Islet precursor cell (in vitro differentiated cells): Measurements from ENCODE around the gene RAD9A.

ENCODE experiments used
- DNase-seq: peaks from one replicate; pipeline ENCODE4 v3.0.0-alpha.2; 2018

RAD9A gene

GRCh38 chr11:67391304-67392182 lies at the start of gene RAD9A:
Gene RAD9A (plus strand): TSS chr11:67391986. CDS start chr11:67392045, 59 bp downstream.
- peak; percentile 97 for DNase-seq

GRCh38 chr11:67344264-67344663 lies 47.5 kb upstream of the RAD9A start:
- no peak for DNase-seq

DNA sequence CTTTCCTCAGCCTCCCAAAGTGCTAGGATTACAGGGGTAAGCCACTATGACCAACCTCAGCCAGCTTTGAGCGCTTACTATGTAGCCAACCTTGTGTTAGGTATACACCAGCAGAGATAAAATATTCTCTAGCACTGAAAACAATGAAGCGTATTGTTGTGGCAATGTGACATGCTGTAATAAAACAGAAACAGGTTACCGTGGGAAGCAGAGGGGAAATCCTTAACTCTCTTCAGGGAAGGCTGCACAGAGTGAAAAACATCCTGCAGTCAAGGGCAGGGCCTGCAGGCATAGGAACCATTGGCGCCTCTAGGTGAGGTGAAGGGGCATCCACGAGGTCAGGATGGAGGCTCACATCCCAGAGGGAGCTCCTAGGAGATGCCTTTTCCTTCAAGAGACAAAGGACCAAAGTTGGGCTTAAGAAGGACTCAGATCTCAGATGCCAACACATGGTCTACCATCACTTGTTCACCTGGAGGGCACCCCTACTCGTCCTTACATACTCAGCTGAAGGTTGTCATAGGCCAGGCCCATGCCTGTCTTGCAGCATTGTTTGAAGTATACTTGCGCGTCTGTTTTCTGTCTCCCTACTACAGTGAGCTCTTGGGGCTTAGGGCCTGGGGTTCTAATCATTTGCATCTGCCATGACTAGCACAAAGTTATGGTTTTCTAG lies 46.4 kb upstream of the RAD9A start:
- no peak for DNase-seq

DNA sequence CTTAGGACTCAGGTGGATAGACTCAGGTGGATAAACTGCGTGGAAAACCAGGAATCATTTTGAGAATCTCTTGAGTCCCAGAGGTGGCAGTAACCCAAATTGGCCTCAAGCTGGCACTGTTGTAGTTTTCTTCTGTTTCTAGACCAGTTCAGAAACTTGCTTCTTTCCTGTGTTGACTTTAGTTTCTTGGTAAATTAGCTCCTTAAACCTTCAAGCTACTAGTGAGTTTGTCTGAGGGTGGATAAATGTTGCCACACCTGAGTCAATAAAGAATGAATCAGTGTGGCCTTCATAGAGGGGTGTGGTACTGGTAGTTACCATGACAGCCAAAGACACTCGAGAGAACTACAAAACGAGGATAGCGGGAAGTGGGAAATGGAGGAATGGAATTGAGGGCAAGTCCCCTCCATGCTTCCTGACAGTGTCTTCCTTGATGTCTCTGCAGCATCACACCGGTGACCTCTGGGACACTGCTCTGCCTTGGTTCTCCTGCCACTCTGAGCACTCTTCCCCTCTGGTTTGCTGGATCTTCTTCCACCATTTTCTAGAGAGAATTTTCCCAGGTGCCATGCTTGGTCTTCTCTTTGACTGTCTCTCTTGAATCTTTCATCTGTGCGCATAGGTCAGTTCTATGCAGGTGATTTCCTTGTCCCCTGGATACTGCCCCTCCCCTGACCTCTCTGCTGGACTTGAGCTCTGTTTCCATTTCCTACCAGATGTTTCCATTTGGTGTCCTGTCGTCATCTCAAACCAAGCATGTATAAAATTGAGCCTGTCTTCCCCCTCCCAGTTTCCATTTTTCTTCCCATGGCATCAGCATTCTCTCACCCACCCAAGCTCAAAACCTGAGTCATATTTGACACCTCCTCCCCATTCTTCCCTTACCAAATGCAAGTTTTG lies 45.6 kb upstream of the RAD9A start:
- DNase-seq: no peak

- no peak for DNase-seq
Observed at GRCh38 chr11:67347964-67348749, 43.6 kb upstream of the RAD9A start.

DNA sequence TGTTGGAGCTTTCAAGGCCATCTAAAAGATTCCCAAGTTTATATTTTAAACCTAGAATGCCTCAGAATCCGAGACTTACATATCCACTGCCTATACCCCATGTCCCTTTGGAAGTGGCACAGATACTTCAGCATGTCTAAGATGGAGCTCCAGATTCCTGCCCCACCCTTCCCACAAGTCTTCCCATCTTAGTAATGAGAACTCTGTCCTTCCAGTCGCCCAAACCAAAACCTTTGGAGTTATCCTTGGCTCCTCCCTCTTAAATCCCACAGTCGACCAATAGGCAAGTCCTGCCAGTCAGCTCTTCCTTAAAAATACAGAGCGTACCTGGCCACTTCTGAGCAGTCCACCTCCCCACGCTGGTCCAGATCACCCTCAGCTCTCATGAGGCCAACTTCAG lies 42.8 kb upstream of the RAD9A start:
- no peak for DNase-seq

DNA sequence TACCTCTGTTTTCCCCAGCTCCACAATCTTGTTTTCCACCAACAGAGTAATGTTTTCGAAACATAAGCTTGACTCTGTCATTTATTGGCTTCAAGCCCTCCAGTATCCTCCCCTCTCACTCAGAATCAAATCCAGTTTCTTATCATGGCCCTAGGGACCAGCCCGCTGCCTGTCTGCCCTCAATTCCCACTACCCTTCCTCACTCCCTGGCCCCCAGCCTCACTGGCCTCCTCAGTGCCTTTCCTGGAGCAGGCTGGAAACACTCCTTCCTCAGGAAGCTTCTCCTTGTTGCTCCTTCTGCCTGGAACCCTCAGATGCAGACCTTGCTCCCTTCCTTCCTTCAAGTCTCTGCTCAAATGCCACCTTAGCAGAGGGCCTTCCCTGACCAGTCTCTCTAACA lies 42.3 kb upstream of the RAD9A start:
- DNase-seq: no peak

DNA sequence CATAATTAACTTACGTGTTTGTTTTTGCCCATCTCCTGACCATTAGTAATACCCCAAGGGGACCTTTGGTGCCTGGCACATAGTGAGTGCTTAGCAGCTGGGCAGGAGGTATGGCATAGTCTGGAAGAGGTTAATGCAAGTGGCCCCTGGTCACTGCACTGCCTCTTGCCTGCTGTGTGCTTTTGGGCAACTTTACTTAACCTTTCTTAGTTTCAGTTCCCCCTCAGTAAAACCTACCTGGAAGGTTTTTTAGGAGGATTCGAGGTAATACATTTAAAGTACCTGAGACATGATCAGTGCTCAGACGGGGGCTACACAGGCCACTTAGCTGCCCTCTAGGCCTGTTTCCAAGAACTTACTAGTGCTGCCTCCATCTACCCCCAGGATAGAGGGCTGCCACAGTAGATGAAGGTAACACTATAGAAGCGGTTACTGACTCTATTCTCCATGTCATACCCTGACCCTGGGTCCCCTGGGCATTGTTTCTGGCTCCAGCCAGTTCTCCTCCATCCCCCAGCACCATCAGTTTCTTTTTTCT lies 41.8 kb upstream of the RAD9A start:
- DNase-seq: no peak

GRCh38 chr11:67351275-67352005 lies 40.3 kb upstream of the RAD9A start:
- peak; percentile 83 for DNase-seq

- no peak for DNase-seq
Observed at GRCh38 chr11:67352546-67353316, 39.1 kb upstream of the RAD9A start.

DNA sequence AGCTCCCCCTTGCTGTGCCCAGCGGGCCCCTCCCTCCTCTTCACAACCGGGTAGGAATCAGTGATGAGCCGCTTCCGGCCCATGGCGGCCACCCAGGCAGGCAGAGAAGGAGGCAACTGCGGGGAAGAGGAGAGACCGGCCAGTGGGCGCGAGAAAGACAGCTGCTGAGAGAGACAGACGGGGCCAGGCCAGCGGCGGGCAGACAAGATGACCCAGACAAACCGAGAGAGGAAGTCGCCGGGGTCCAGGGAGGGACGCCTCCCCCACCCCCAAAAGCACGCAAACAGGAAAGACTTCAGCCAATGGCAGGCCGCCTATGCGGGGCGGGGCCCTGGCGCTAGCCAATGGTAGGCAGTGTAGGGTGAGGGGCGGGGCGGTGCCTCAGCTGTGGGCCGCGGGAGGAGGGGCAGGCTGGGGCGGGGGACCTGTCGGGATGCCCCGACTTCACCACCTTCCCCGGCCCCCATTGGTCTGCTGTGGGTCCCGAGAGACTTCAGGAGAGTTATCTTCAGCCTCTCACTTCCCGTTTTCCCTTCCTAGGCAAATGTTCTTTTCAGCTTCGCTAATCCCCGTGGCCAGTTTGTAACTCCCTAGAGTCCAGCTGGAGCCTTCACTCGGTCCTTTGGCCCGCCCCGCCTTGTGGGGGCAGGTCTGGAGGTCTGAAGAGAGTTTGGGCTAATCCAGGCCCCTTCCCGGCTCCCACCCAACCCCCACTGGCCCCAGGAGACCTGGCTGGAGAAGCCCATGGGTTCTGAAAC lies 38.3 kb upstream of the RAD9A start, which contains the start of gene POLD4:
POLD4 (minus strand) TSS at position 230 of the 758 bp plus-strand sequence; CDS start at position 83, 147 bp downstream.
- DNase-seq: peak; percentile 98

DNA sequence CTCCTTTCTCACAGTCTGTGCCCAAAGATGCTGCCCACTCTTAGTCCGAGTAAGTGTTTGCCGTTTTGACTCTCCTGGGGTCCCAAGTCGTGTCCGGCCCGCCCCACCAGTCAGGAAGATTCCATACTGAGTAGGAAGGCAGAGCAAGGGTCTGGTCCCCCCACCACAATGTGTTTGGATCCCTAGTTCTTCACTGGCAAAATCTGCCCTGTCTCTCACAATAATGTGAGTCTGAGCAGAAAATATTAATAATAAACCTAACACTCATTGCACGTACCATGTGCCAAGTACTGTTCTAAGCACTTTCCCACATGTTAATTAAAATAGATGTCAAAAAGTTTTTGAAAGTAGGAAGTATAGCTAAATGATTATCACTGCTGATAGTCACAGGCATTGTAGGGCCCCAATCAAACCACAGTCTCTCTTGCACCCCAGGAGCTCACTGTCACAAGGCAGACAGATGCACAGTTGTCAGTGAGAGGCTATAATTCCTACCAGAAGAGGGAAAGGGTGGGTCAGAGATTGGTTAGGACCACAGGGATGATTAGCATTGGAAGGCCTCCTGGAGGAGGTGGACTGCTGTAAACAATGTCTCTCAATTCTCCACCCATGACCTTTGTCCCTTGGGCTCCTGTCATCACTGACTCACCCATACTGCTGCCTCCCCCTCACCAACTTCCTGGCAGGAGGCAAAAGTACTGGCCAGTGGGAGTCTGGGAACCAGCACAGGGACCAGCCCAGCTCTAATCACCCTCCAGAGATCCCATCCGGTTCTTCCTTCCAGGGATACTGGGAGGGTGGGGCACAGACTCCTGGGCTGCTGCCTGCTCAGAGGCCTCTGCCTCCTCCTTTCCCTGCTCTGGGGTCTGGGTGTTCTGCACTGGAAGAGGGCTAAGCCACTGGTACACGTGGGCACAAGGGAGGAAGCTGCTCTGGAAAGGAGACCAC lies 37.4 kb upstream of the RAD9A start:
- peak; percentile 98 for DNase-seq

- no peak for DNase-seq
Observed at GRCh38 chr11:67355023-67355793, 36.6 kb upstream of the RAD9A start.

GRCh38 chr11:67355794-67356386 lies 35.9 kb upstream of the RAD9A start:
- DNase-seq: no peak

DNA sequence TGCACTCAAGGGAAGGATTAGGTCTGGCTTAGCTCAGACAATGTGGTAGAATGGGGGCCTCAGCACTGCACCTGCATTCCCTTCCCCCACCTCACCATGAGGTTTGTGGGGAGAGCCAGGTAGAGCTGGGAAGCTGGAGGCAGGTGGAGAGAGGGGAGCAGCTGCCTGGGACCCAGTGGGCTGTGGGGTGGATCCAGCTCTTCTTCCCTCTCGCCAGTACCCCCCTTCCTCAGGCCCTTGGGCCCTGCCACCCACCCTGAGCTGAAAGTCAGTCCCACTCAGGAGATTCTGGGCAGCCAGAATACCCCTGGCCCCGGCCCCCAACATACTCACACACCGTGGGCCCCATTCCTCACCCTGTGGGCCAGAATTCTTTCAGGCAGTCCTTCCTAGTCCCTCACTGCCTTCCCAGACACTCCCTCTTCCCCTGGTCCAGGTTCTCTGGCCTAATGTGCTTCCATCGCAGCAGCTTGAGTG lies 35.4 kb upstream of the RAD9A start:
- no peak for DNase-seq

GRCh38 chr11:67356864-67357561 lies 34.8 kb upstream of the RAD9A start:
- DNase-seq: peak; percentile 89
